ENCODE measurements around the gene PNMA8C.
"Not testable (repeated sequence)": the region's sequence is repeated elsewhere in the genome, so short reads cannot be mapped to it uniquely, and the experiment has no call there.

PNMA8C gene

GRCh38 chr19:46420056-46420455 is 8.7 kb downstream of the PNMA8C start:
- peaks cover 17% of the 10 kb centered on the region for H3K27me3 ChIP-seq (ENCODE audit: control insufficient read depth, insufficient read depth, low read length)
- no peaks in the 10 kb centered on the region for H3K36me3 ChIP-seq (ENCODE audit: control insufficient read depth, insufficient read depth, low read length)
- H3K9ac ChIP-seq (ENCODE audit: low read length) = no peak overlapping the region
- H3K4me3 ChIP-seq (ENCODE audit: low read length) = no peak overlapping the region
- no peaks in the 10 kb centered on the region for H3K4me1 ChIP-seq (ENCODE audit: control insufficient read depth, insufficient read depth, low read length)
- no peaks in the 10 kb centered on the region for H3K9me3 ChIP-seq (ENCODE audit: control insufficient read depth, low read length)

DNA sequence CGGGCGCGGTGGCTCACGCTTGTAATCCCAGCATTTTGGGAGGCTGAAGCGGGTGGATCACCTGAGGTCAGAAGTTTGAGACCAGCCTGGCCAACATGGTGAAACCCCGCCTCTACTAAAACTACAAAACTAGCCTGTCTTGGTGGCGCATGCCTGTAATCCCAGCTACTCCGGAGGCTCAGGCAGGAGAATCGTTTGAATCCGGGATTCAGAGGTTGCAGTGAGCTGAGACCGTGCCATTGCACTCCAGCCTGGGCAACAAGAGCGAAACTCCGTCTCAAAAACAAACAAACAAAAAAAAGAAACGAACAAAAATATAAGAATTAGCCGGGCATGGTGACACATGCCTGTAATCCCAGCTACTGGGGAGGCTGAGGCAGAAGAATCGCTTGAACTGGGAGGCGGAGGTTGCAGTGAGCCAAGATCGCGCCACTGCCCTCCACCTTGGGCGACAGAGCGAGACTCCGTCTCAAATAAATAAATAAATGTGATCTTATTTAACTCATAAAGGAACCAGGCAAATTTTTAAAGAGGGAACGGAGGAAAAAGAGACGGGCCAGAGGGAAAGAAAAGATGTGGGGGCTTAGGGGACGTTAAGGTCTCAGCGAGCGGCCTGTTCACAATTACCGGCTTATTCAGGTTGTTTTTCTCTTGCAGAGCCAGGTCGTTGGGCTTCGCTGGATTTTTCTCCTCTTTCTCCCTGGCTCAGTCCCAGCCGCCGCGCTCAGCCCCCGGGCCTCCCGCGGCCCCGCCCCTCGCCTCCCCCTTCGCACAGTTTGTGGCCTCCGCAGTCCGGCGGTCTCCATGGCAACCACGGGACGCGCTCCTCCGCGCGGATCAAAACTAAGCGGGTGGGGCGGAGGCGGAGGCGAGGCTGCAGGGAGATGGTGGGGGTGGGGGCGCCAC is 12.7 kb downstream of the PNMA8C start:
- not testable (repeated sequence) for H3K4me3 ChIP-seq (ENCODE audit: low read length); H3K36me3 ChIP-seq (ENCODE audit: control insufficient read depth, insufficient read depth, low read length); H3K9me3 ChIP-seq (ENCODE audit: control insufficient read depth, low read length); H3K4me1 ChIP-seq (ENCODE audit: control insufficient read depth, insufficient read depth, low read length)
- Histone ChIP-seq H3K9ac (ENCODE audit: low read length) (peak overlapping the region; percentile 15), H3K27me3 (ENCODE audit: control insufficient read depth, insufficient read depth, low read length) (peaks cover 47% of the 10 kb centered on the region)

DNA sequence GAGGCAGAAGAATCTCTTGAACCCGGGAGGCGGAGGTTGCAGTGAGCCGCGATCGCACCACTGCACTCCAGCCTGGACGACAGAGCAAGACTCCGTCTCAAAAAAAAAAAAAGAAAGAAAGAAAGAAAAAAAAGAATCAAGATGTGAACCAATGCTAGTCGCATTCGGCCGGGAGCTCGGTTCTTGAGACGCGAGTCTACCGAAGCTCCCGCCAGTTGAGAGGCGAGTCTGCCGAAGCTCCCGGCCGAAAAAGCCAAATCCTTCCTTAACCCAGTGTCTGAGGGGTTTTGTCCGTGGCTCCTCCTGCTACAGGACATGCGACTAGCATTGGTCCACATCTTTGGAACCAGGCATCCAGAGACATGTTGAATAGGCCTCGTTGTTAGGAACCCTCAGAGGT is 13.8 kb downstream of the PNMA8C start:
- H3K9me3 ChIP-seq (ENCODE audit: control insufficient read depth, low read length); H3K36me3 ChIP-seq (ENCODE audit: control insufficient read depth, insufficient read depth, low read length); H3K4me3 ChIP-seq (ENCODE audit: low read length); H3K4me1 ChIP-seq (ENCODE audit: control insufficient read depth, insufficient read depth, low read length); H3K9ac ChIP-seq (ENCODE audit: low read length): not testable (repeated sequence)
- H3K27me3 ChIP-seq (ENCODE audit: control insufficient read depth, insufficient read depth, low read length) = peaks cover 49% of the 10 kb centered on the region

DNA sequence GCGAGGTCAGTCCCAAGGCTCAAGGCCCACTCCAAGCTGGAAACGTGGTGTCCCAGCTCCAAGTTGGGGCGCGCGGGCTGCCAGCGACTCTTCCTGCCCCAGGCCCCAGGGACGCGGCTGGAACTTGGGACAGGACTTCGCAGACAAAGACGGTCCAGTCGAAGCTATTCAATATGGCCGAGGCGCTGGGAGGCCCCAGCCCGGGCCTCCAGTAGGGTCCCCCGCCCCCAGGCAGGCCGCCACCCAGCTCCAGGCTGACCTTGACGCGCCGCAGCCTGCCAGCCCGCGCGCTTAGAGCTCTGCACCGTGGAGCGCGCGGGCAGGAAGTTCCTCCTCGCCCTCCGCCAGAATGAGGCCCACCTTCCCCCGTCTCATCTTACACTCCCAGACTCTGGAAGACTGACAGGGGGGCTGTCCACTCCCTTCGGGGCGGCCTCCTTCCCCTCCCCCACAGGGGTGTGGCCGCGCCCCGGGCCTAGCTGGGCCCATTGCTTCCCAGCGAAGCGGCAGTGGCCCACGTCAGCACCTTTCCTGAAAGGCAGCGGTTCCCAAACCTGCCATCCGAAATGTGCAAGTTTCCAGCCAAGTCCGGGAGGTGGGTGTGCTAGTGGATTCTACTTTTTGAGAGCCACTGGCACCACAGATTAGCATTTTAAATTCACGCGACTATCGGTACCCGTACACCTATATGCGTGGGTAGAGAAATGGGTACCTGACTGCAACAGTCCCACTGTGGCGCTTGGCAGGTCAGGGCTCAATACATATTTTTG is 15.3 kb downstream of the PNMA8C start, which contains the start of gene CCDC8:
CCDC8 (minus strand) TSS at position 303 of the 770 bp plus-strand sequence. CDS start 754 bp downstream, outside the sequence.
- H3K4me1 ChIP-seq (ENCODE audit: control insufficient read depth, insufficient read depth, low read length) = no peaks in the 10 kb centered on the region
- H3K4me3 ChIP-seq (ENCODE audit: low read length) = peak within 1 kb of the TSS; percentile 4
- peak within 1 kb of the TSS; percentile 53 for H3K9ac ChIP-seq (ENCODE audit: low read length)
- H3K9me3 ChIP-seq (ENCODE audit: control insufficient read depth, low read length) = no peaks in the 10 kb centered on the region
- H3K36me3 ChIP-seq (ENCODE audit: control insufficient read depth, insufficient read depth, low read length) = no peaks in the 10 kb centered on the region
- H3K27me3 ChIP-seq (ENCODE audit: control insufficient read depth, insufficient read depth, low read length) = peaks cover 53% of the 10 kb centered on the region

DNA sequence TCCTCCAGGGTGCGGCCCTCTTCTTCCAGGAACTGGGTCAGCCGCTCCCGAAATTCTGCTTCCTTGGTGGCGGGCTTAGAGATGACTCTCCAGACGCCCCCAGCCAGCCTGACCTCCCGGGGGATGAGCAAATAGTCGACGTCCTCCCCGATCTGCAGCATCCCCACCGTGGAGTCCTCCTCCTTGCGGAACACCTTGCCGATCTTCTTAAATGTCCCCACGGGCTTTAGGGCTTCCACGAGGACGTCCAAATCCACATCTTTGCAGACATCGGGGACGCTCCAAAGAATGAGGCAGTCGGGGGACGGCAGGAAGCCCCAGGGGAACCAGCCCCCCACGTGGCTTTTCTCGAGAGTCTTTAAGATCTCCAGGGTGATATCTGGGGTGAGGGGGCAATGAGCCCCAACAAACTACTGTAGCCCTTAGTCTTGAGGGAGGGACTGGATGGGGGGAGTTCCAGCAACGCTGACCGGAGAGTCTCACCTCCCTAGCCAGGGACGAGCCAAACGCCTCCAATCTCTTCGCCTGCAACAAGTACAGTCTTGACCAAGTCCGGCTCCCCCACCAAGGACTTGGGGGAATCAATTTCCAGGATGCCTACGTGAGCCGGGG is 16.0 kb downstream of the PNMA8C start:
- no peaks in the 10 kb centered on the region for H3K4me1 ChIP-seq (ENCODE audit: control insufficient read depth, insufficient read depth, low read length)
- H3K27me3 ChIP-seq (ENCODE audit: control insufficient read depth, insufficient read depth, low read length) = peaks cover 55% of the 10 kb centered on the region
- peak overlapping the region; percentile 53 for H3K9ac ChIP-seq (ENCODE audit: low read length)
- H3K36me3 ChIP-seq (ENCODE audit: control insufficient read depth, insufficient read depth, low read length) = no peaks in the 10 kb centered on the region
- H3K4me3 ChIP-seq (ENCODE audit: low read length) = peak overlapping the region; percentile 4
- no peaks in the 10 kb centered on the region for H3K9me3 ChIP-seq (ENCODE audit: control insufficient read depth, low read length)

DNA sequence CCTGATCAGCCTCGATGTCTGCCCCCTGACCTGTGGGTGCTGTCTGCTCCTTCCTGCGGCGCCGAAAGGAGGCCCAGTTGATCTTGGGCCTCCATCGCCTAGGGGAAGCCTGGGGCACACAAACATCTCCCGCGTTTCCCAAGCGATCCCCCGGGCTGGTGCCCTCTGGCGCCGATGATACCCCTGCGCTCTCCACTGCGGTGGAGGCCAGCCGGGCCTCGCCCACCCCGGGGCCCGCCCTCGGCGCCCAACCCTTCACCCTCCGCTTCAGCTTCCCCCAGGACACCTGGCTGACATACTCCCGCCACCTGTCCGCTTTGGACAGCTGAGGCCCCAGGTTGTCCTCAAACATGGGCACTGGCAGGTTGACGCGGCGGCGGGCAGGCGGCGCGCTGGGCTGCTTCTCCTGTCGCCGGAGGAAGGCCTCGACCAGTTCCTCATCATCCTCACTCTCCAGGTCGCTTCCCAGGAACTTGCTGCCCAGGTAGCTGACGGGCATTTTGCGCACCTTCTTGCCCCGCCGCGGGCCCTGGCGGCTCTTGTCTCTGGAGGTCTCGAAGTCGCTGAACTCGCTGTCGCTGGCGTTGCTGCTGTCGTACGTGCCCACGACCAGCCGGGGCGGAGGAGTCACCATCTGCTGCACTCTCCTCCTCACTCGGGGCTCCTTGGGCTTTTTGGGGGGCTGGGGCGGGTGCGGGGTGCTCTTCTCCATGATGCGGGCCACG is 16.6 kb downstream of the PNMA8C start:
- no peaks in the 10 kb centered on the region for H3K36me3 ChIP-seq (ENCODE audit: control insufficient read depth, insufficient read depth, low read length)
- peaks cover 59% of the 10 kb centered on the region for H3K27me3 ChIP-seq (ENCODE audit: control insufficient read depth, insufficient read depth, low read length)
- no peaks in the 10 kb centered on the region for H3K4me1 ChIP-seq (ENCODE audit: control insufficient read depth, insufficient read depth, low read length)
- H3K9me3 ChIP-seq (ENCODE audit: control insufficient read depth, low read length) = no peaks in the 10 kb centered on the region
- no peak overlapping the region for H3K9ac ChIP-seq (ENCODE audit: low read length)
- H3K4me3 ChIP-seq (ENCODE audit: low read length) = no peak overlapping the region

DNA sequence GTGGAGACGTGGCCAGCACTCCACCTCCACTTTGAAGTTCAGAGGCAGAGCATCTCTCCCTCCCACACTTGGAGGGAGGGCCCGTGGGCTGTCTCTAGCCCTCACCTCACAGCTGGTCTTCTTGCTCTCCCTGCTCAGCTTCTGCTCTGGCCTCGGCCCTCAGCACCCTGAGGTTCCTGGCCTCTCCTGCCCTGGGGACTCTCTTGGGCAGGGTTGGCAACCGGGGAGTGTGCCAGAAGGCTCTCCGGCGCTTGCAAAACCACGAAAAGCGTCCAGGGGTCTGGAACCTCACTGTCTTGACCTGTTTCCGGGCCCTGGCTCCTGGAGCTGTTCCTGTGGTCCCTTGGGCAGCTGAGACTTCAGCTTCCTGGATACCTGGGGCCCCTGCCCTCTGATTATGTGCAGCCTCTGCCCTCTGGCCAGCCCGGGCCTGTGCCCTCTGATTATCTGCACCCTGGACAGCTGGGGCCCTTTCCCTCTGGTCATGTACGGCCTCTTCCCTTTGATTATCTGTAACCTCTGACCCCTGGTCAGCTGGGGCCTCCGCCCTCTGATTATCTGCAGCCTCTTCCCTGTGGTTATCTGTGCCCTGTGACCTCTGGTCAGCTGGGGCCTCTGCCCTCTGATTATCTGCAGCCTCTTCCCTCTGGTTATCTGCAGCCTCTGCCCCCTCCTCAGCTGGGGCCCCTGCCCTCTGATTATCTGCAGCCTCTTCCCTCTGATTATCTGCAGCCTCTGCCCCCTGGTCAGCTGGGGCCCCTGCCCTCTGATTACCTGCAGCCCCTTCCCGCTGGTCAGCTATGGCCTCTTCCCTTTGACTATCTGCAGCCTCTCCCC is 17.4 kb downstream of the PNMA8C start:
- Histone ChIP-seq H3K9me3 (ENCODE audit: control insufficient read depth, low read length) (no peaks in the 10 kb centered on the region), H3K9ac (ENCODE audit: low read length) (no peak overlapping the region), H3K36me3 (ENCODE audit: control insufficient read depth, insufficient read depth, low read length) (no peaks in the 10 kb centered on the region), H3K4me1 (ENCODE audit: control insufficient read depth, insufficient read depth, low read length) (no peaks in the 10 kb centered on the region), H3K4me3 (ENCODE audit: low read length) (no peak overlapping the region), H3K27me3 (ENCODE audit: control insufficient read depth, insufficient read depth, low read length) (peaks cover 55% of the 10 kb centered on the region)

DNA sequence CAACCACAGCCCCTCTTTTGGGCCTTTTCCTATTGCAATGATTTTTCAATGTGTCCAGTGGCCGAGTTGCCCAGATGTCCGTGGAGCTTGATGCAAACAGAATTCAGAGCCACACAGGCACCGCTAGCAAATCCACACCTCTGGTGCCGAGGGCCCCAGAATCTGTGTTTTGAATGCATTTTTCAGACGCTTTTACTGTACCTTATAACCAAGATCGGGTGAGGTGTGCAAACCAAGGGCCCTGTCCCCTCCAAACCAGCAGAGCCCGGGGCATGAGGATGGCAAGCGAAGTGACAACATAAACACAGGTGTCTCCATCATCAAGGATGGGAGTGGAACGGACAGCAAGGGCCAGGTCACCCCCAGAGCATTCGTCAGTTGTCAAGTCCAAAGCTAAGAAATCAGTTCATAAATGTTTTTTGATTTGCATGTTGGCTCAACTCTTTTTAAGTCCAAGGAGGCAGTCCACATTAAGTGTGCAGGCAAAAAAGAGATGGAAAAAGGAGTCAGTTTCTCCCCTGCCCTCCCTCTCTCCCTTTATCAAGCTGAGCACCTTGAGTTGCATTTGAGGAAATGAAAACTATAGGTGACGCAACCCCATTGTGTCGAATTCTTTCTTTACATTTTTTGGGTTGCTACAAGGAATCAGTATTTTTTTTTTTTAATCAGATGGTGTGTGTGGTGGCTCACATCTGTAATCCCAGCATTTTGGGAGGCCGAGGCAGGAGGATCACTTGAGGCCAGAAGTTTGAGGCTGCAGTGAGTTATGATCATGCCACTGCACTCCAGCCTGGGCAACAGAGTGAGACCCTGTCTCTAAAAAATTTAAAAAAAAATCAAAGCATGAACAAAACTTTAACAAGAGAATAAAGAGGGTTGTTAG is 18.3 kb downstream of the PNMA8C start:
- Histone ChIP-seq H3K27me3 (ENCODE audit: control insufficient read depth, insufficient read depth, low read length) (peaks cover 60% of the 10 kb centered on the region), H3K9ac (ENCODE audit: low read length) (no peak overlapping the region), H3K9me3 (ENCODE audit: control insufficient read depth, low read length) (no peaks in the 10 kb centered on the region), H3K36me3 (ENCODE audit: control insufficient read depth, insufficient read depth, low read length) (no peaks in the 10 kb centered on the region), H3K4me1 (ENCODE audit: control insufficient read depth, insufficient read depth, low read length) (no peaks in the 10 kb centered on the region), H3K4me3 (ENCODE audit: low read length) (no peak overlapping the region)

DNA sequence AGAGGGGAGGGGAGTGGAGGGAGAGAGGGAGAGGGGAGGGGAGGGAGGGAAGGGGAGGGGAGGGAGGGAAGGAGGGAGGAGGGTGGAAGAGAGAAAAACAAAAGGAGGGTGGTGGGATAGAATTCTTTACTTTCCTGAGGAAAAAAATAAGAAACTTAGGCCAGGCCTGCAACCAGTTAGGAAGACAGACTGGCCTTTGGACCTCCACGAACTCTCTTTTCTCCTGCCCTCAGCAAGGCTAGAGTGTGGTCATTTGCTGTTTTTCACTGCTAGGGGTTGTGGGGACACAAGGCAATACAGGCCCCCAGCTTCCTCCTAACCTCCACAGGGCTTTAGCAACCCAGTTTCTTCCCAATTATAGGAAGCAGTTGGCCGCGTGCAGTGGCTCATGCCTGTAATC is 19.5 kb downstream of the PNMA8C start:
- Histone ChIP-seq H3K36me3 (ENCODE audit: control insufficient read depth, insufficient read depth, low read length) (no peaks in the 10 kb centered on the region), H3K4me1 (ENCODE audit: control insufficient read depth, insufficient read depth, low read length) (no peaks in the 10 kb centered on the region), H3K9ac (ENCODE audit: low read length) (no peak overlapping the region), H3K9me3 (ENCODE audit: control insufficient read depth, low read length) (no peaks in the 10 kb centered on the region), H3K4me3 (ENCODE audit: low read length) (no peak overlapping the region), H3K27me3 (ENCODE audit: control insufficient read depth, insufficient read depth, low read length) (peaks cover 57% of the 10 kb centered on the region)

DNA sequence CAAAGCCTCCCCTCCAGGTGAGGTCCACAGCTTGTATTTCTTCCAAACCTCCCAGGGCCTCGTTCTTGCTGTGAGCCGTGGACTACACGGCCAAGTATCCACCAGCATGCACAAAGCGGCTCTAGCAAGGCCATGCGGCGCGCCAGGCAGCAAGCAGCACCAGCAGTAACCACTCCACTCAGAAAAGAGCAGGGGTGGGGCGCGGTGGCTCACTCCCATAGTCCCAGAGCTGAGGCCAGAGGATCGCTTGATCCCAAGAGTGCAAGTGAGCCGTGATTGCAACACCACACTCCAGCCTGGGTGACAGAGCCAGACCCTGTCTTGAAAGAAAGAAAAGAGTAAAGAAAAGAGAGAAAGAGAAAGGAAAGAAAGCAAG is 20.1 kb downstream of the PNMA8C start:
- peaks cover 56% of the 10 kb centered on the region for H3K27me3 ChIP-seq (ENCODE audit: control insufficient read depth, insufficient read depth, low read length)
- no peaks in the 10 kb centered on the region for H3K9me3 ChIP-seq (ENCODE audit: control insufficient read depth, low read length)
- H3K4me1 ChIP-seq (ENCODE audit: control insufficient read depth, insufficient read depth, low read length) = peaks cover 5% of the 10 kb centered on the region
- no peaks in the 10 kb centered on the region for H3K36me3 ChIP-seq (ENCODE audit: control insufficient read depth, insufficient read depth, low read length)
- H3K4me3 ChIP-seq (ENCODE audit: low read length) = no peak overlapping the region
- no peak overlapping the region for H3K9ac ChIP-seq (ENCODE audit: low read length)

All from mucosa of stomach (tissue), 1 donor.